H1 (cell line): ENCODE measurements around the gene YIPF3.

Experiments
- CTCF ChIP-seq, 3 experiments: IDR thresholded peaks; 1 replicate in 2 of 3; 2 replicates in 1 of 3; pipeline versions ENCODE4 v1.5.1 to v1.6.1; 2011; ENCODE audit warnings: low read length in 3 of 3, mild to moderate bottlenecking in 3 of 3, inconsistent platforms in 2 of 3, low read depth in 1 of 3, moderate library complexity in 1 of 3; ENCODE audit not compliant: insufficient read depth in 1 of 3; ENCODE audit errors: control extremely low read depth in 1 of 3
- POLR2AphosphoS5 ChIP-seq: IDR thresholded peaks from 2 replicates; pipeline ENCODE4 v1.6.1; 2011; ENCODE audit warnings: low read depth, low read length
- SP1 ChIP-seq: IDR thresholded peaks from 2 replicates; pipeline ENCODE4 v1.6.1; 2011; ENCODE audit warnings: low read depth, low read length
- SRF ChIP-seq: IDR thresholded peaks from 2 replicates; pipeline ENCODE4 v1.6.1; 2011; ENCODE audit warnings: mild to moderate bottlenecking, low read depth, low read length, moderate library complexity

GRCh38 chr6:43490523-43490939 lies 26.2 kb downstream of the YIPF3 start:
- TF ChIP-seq POLR2AphosphoS5 (no peak), CTCF (IDR thresholded peaks at IDR 0.05; ENCODE audit: control extremely low read depth in 1 of 3, insufficient read depth in 1 of 3, low read depth in 1 of 3, low read length in 3 of 3) (no peak), SP1 (no peak), SRF (no peak)
